Astrocyte (in vitro differentiated cells and primary cell): Measurements from ENCODE around the gene TNRC18. TPM values are rescaled to one million over a fixed set of nuclear protein-coding genes. Genes with fewer than 3 reads are reported as not detected.

Source experiments
- DNase-seq: peaks from one replicate; pipeline ENCODE4 v3.0.0-alpha.2; 2010; ENCODE audit warnings: low read depth
- FAIRE-seq: peaks from 2 replicates; lab custom pipeline; 2011; peaks lifted over from hg19 to GRCh38; lab: Jason Lieb, UNC
- H2AFZ ChIP-seq: 2 replicates; pipeline ENCODE4 v1.6.0; 2012; ENCODE audit warnings: low read depth, low read length, inconsistent platforms
- H3K27ac ChIP-seq: 2 replicates; pipeline ENCODE4 v1.5.1; 2011; ENCODE audit warnings: low read depth, low read length, inconsistent platforms
- H3K27me3 ChIP-seq: 2 replicates; pipeline ENCODE4 v1.6.0; 2011; ENCODE audit warnings: low read length, inconsistent platforms; ENCODE audit not compliant: insufficient read depth
- H3K36me3 ChIP-seq: 2 replicates; pipeline ENCODE4 v1.5.1; 2011; ENCODE audit warnings: low read length, inconsistent platforms; ENCODE audit not compliant: insufficient read depth
- H3K4me1 ChIP-seq: 2 replicates; pipeline ENCODE4 v1.5.1; 2011; ENCODE audit warnings: low read length, inconsistent platforms; ENCODE audit not compliant: insufficient read depth
- H3K4me2 ChIP-seq: 2 replicates; pipeline ENCODE4 v1.6.0; 2012; ENCODE audit warnings: low read length, inconsistent platforms
- H3K4me3 ChIP-seq: 2 replicates; pipeline ENCODE4 v1.5.1; 2011; ENCODE audit warnings: low read depth, mild to moderate bottlenecking, low read length, inconsistent platforms; ENCODE audit not compliant: insufficient read depth
- H3K79me2 ChIP-seq: 2 replicates; pipeline ENCODE4 v1.6.0; 2012; ENCODE audit warnings: mild to moderate bottlenecking, low read length, inconsistent platforms; ENCODE audit not compliant: insufficient read depth
- H3K9ac ChIP-seq: 2 replicates; pipeline ENCODE4 v1.6.0; 2012; ENCODE audit warnings: mild to moderate bottlenecking, low read length, inconsistent platforms
- H3K9me3 ChIP-seq: 2 replicates; pipeline ENCODE4 v1.5.1; 2012; ENCODE audit warnings: low read depth, mild to moderate bottlenecking, low read length, inconsistent platforms; ENCODE audit not compliant: insufficient read depth
- H4K20me1 ChIP-seq: 2 replicates; pipeline ENCODE4 v1.6.0; 2012; ENCODE audit warnings: low read length, inconsistent platforms; ENCODE audit not compliant: insufficient read depth
- H3K27ac Mint-ChIP-seq: one replicate; pipeline ENCODE4 v1.8.0; 2021; ENCODE audit warnings: mild to moderate bottlenecking, mixed read lengths; ENCODE audit not compliant: unreplicated experiment
- H3K27me3 Mint-ChIP-seq: one replicate; pipeline ENCODE4 v1.8.0; 2021; ENCODE audit warnings: low read depth, mixed read lengths; ENCODE audit not compliant: unreplicated experiment
- H3K36me3 Mint-ChIP-seq: one replicate; pipeline ENCODE4 v1.8.0; 2021; ENCODE audit warnings: low read depth, mixed read lengths; ENCODE audit not compliant: unreplicated experiment
- H3K4me1 Mint-ChIP-seq: one replicate; pipeline ENCODE4 v1.8.0; 2021; ENCODE audit warnings: low read depth, mixed read lengths; ENCODE audit not compliant: unreplicated experiment
- H3K4me3 Mint-ChIP-seq: one replicate; pipeline ENCODE4 v1.8.0; 2021; ENCODE audit warnings: mild to moderate bottlenecking, moderate library complexity, mixed read lengths; ENCODE audit not compliant: unreplicated experiment
- H3K9me3 Mint-ChIP-seq: one replicate; pipeline ENCODE4 v1.8.0; 2021; ENCODE audit warnings: mild to moderate bottlenecking, mixed read lengths; ENCODE audit not compliant: unreplicated experiment
- EZH2 ChIP-seq: IDR thresholded peaks from 2 replicates; pipeline ENCODE4 v1.6.1; 2012; ENCODE audit warnings: mild to moderate bottlenecking, low read length, inconsistent platforms; ENCODE audit not compliant: insufficient read depth
- total RNA-seq: library from RNA; stranded (reverse); gene quantifications from 2 replicates; pipeline ENCODE4 v1.2.1, GENCODE V29; 2021
- TF ChIP-seq, protein P1 (sequence below): IDR thresholded peaks from 2 replicates; pipeline ENCODE4 v1.5.1; 2011; ENCODE audit warnings: low read depth, mild to moderate bottlenecking, inconsistent platforms, low read length, moderate library complexity; ENCODE audit not compliant: insufficient read depth

Gene TNRC18
- total RNA-seq, 1 donor from 2014 or later: 84.3 TPM

DNA sequence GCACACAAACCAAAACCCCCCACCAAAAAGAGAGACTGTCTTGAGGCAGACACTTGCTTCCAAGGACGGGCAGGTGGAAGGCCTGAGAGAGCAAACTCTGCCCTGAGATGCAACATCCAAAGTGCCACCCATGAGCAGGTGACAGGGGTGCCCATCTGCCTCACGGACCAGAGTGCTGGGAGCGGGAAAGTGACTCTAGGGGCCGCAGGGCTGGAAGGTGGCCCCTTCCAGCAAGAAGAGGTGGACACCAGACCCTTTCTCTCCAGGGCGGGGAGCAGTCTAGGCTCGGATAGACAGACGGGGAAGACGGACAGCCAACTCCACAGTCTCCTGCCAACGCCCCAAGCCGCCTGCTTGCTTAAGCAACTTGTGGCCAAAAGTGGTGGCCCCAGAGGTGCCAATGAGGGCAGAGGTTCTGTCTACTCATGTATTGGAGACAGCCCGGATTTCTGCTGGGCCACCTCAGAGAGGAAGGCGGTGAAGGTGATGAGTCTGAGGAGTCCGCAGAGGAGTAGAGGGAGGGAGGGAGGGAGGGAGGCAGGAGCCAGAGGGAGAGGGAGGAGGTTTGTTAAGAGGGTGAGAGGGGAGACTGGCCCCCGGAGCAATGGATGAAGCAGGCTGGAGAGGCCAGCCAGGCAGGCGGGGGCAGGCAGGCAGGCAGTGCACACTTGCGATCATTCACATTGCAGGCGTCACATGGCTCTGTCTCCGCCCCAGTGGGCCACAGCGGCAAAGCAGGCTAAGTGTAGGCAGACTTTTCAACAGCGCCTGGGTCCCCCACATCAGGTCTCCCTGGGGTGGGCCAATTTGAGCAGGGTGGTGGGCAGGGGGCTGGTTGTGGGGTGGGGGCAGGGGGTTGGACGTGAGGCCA lies 75.3 kb downstream of the TNRC18 start:
- Mint-ChIP-seq H3K27ac (no peak overlapping the region), H3K4me3 (no peak overlapping the region), H3K27me3 (peaks cover 2% of the 10 kb centered on the region), H3K4me1 (peaks cover 9% of the 10 kb centered on the region), H3K9me3 (peaks cover 8% of the 10 kb centered on the region), H3K36me3 (peaks cover 30% of the 10 kb centered on the region)
- no peak overlapping the region for H3K4me2 ChIP-seq
- no peak overlapping the region for H3K4me3 ChIP-seq
- H3K27ac ChIP-seq: no peak overlapping the region
- peaks cover 23% of the 10 kb centered on the region for H3K79me2 ChIP-seq
- H3K9me3 ChIP-seq: no peaks in the 10 kb centered on the region
- peaks cover 12% of the 10 kb centered on the region for H3K36me3 ChIP-seq
- no peaks in the 10 kb centered on the region for H3K4me1 ChIP-seq
- no peak overlapping the region for H3K9ac ChIP-seq
- TF ChIP-seq, protein P1, sequence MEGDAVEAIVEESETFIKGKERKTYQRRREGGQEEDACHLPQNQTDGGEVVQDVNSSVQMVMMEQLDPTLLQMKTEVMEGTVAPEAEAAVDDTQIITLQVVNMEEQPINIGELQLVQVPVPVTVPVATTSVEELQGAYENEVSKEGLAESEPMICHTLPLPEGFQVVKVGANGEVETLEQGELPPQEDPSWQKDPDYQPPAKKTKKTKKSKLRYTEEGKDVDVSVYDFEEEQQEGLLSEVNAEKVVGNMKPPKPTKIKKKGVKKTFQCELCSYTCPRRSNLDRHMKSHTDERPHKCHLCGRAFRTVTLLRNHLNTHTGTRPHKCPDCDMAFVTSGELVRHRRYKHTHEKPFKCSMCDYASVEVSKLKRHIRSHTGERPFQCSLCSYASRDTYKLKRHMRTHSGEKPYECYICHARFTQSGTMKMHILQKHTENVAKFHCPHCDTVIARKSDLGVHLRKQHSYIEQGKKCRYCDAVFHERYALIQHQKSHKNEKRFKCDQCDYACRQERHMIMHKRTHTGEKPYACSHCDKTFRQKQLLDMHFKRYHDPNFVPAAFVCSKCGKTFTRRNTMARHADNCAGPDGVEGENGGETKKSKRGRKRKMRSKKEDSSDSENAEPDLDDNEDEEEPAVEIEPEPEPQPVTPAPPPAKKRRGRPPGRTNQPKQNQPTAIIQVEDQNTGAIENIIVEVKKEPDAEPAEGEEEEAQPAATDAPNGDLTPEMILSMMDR: no peak
- no peak for TF ChIP-seq EZH2
- no peak for FAIRE-seq
- DNase-seq: no peak
- H4K20me1 ChIP-seq: peaks cover 45% of the 10 kb centered on the region
- H3K27me3 ChIP-seq: no peaks in the 10 kb centered on the region
- H2AFZ ChIP-seq: no peak overlapping the region

DNA sequence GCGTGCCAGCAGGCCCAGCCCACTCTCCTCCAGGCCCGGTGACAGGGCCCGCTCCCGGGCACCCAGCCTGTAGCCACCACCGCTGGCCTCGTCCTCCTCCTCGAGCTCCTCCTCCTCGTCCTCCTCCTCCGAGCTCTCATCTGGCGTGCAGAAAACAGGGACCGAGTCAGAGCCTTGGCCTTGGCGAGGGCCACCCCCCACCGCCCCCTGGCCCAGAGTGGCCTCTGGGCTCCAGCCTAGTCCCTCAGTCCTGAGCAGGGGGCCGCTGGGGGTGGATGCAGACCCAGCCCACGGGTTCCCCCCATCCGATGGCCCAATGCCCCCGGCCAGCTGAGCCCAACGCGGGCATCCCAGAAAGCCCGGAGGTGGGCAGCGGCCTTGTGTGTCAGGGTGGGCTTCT lies 78.0 kb downstream of the TNRC18 start:
- Mint-ChIP-seq H3K9me3 (peaks cover 20% of the 10 kb centered on the region), H3K27me3 (peaks cover 2% of the 10 kb centered on the region), H3K4me1 (peaks cover 4% of the 10 kb centered on the region), H3K4me3 (no peak overlapping the region), H3K27ac (no peak overlapping the region), H3K36me3 (peaks cover 36% of the 10 kb centered on the region)
- Histone ChIP-seq H3K27me3 (no peaks in the 10 kb centered on the region), H4K20me1 (peaks cover 22% of the 10 kb centered on the region), H3K4me1 (no peaks in the 10 kb centered on the region), H3K9ac (no peak overlapping the region), H3K9me3 (no peaks in the 10 kb centered on the region), H3K27ac (no peak overlapping the region), H3K4me3 (no peak overlapping the region), H2AFZ (no peak overlapping the region), H3K79me2 (peaks cover 8% of the 10 kb centered on the region), H3K36me3 (peaks cover 12% of the 10 kb centered on the region), H3K4me2 (no peak overlapping the region)
- DNase-seq (no peak), FAIRE-seq (no peak)
- TF ChIP-seq, protein P1: no peak
- TF ChIP-seq EZH2: no peak

DNA sequence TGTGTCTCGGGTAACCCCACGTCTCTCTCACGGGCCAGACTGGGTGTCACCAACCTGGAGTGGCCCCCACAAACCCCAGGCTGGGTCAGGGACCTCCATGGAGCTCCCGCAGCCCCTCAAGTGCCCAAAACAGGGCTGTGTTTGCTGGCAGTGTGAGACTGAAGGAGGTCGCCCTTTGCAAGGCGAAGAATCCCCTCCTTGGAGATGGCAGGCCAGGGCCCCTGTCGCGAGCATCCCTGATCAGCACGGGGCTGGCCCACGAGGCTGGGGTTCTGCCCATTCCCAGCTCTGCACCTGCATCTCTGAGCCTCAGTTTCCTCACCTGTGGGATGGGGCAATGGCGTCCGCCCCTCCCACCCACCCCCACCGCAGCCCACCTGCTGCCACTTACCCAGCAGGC lies 78.5 kb downstream of the TNRC18 start:
- Histone ChIP-seq H3K4me2 (no peak overlapping the region), H4K20me1 (peaks cover 20% of the 10 kb centered on the region), H3K9me3 (no peaks in the 10 kb centered on the region), H3K27ac (no peak overlapping the region), H3K79me2 (peaks cover 8% of the 10 kb centered on the region), H3K27me3 (no peaks in the 10 kb centered on the region), H3K4me1 (no peaks in the 10 kb centered on the region), H3K9ac (no peak overlapping the region), H3K36me3 (peaks cover 12% of the 10 kb centered on the region), H2AFZ (no peak overlapping the region), H3K4me3 (no peak overlapping the region)
- FAIRE-seq: no peak
- H3K27me3 Mint-ChIP-seq: peaks cover 2% of the 10 kb centered on the region
- H3K4me1 Mint-ChIP-seq: peaks cover 4% of the 10 kb centered on the region
- no peak overlapping the region for H3K27ac Mint-ChIP-seq
- peaks cover 38% of the 10 kb centered on the region for H3K36me3 Mint-ChIP-seq
- peaks cover 20% of the 10 kb centered on the region for H3K9me3 Mint-ChIP-seq
- H3K4me3 Mint-ChIP-seq: no peak overlapping the region
- TF ChIP-seq, protein P1: no peak
- no peak for TF ChIP-seq EZH2
- no peak for DNase-seq
